Measurements from ENCODE around the gene PNPLA1. TPM values are rescaled to one million over a fixed set of nuclear protein-coding genes. Genes with fewer than 3 reads are reported as not detected.

PNPLA1 gene
- total RNA-seq (2021; ENCODE audit: unreplicated experiment) (0.10 TPM), Bru-seq, nascent RNA (percentile 20 among the genes with signal in this experiment), BruChase-seq, experiment 1, labeled RNA remaining after a 6-hour chase (percentile 32 among the genes with signal in this experiment), BruChase-seq, experiment 2, labeled RNA remaining after a 2-hour chase (percentile 29 among the genes with signal in this experiment)
- 0.17 and 0.25 TPM in 2 replicates for polyA plus RNA-seq (2012)
- long read RNA-seq = 0 reads

- ChIA-PET RAD21 (ENCODE audit: low non-redundant PET in 1 of 2, low total read pairs in 2 of 2, uncharacterized antibody in 2 of 2, unreplicated experiment in 2 of 2) (no interaction called here), POLR2A (no interaction called here), CTCF (no interaction called here)
- intact Hi-C loops (cut with micrococcal nuclease) = no loop called here
- no peaks in the 10 kb centered on the region for H4K20me1 ChIP-seq (ENCODE audit: insufficient read depth)
- no TSS peak for BruUV-seq (replicated peaks)
- no peaks in the 10 kb centered on the region for H3K79me2 ChIP-seq (ENCODE audit: insufficient read depth, low read length)
- DNase-seq (ENCODE audit: low read depth, low spot score) (no peak), ATAC-seq (0 out of 2 replicates have a peak, but pooled peaks have one; percentile 25)
- H3K36me3 ChIP-seq (ENCODE audit: control insufficient read depth in 1 of 2, insufficient read depth in 2 of 2, low read length in 2 of 2) = no peaks in the 10 kb centered on the region
- no peak within 1 kb of the TSS for H3K4me3 ChIP-seq (replicated peaks in 1 of 2; ENCODE audit: low read depth in 1 of 2, low read length in 2 of 2)
- H3K4me1 ChIP-seq (ENCODE audit: control insufficient read depth in 1 of 2, insufficient read depth in 2 of 2, low read length in 2 of 2) = peaks cover 0 to 8% of the 10 kb centered on the region in 2 experiments; a peak in 1 of 4 replicates
- H3K4me2 ChIP-seq (ENCODE audit: low read length) = no peak within 1 kb of the TSS
- H3K27me3 ChIP-seq (ENCODE audit: insufficient read depth, low read length) = peaks cover 7% of the 10 kb centered on the region; the same call in 1 of the 2 replicates
- H2AFZ ChIP-seq (ENCODE audit: low read depth, low read length, poor library complexity, severe bottlenecking) = no peak within 1 kb of the TSS
- H3K27ac ChIP-seq (ENCODE audit: low read depth, low read length) = no peak within 1 kb of the TSS
- no peaks in the 10 kb centered on the region for H3K9me3 ChIP-seq (ENCODE audit: control insufficient read depth in 1 of 2, insufficient read depth in 1 of 2, low read depth in 1 of 2, low read length in 2 of 2)
- TF ChIP-seq, protein P1, sequence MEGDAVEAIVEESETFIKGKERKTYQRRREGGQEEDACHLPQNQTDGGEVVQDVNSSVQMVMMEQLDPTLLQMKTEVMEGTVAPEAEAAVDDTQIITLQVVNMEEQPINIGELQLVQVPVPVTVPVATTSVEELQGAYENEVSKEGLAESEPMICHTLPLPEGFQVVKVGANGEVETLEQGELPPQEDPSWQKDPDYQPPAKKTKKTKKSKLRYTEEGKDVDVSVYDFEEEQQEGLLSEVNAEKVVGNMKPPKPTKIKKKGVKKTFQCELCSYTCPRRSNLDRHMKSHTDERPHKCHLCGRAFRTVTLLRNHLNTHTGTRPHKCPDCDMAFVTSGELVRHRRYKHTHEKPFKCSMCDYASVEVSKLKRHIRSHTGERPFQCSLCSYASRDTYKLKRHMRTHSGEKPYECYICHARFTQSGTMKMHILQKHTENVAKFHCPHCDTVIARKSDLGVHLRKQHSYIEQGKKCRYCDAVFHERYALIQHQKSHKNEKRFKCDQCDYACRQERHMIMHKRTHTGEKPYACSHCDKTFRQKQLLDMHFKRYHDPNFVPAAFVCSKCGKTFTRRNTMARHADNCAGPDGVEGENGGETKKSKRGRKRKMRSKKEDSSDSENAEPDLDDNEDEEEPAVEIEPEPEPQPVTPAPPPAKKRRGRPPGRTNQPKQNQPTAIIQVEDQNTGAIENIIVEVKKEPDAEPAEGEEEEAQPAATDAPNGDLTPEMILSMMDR (IDR thresholded peaks at IDR 0.05 in 2 of 3, conservative IDR thresholded peaks at IDR 0.05 in 1 of 3; ENCODE audit: borderline replicate concordance in 1 of 3, insufficient read depth in 1 of 3, low read depth in 2 of 3, low read length in 2 of 3) = no peak
- TF ChIP-seq CEBPB (IDR thresholded peaks at IDR 0.05; ENCODE audit: low read depth) = no peak
- TF ChIP-seq MAX (IDR thresholded peaks at IDR 0.05) = no peak
- no peak for TF ChIP-seq FOSL1 (IDR thresholded peaks at IDR 0.05; ENCODE audit: low read depth)
- no peak for TF ChIP-seq EZH2 (IDR thresholded peaks at IDR 0.05)
- TF ChIP-seq SIN3A (IDR thresholded peaks at IDR 0.05; ENCODE audit: low read depth) = no peak
- TF ChIP-seq SRF (IDR thresholded peaks at IDR 0.05; ENCODE audit: low read depth) = no peak
- no peak for TF ChIP-seq YY1 (IDR thresholded peaks at IDR 0.05; ENCODE audit: extremely low read depth, insufficient replicate concordance, low read depth, low read length)
- no peak for TF ChIP-seq ELF1 (IDR thresholded peaks at IDR 0.05; ENCODE audit: borderline replicate concordance, low read depth)
- TF ChIP-seq POLR2A (IDR thresholded peaks at IDR 0.05; ENCODE audit: borderline replicate concordance, extremely low read depth, insufficient read depth, insufficient read length) = no peak
- TF ChIP-seq, protein P2, sequence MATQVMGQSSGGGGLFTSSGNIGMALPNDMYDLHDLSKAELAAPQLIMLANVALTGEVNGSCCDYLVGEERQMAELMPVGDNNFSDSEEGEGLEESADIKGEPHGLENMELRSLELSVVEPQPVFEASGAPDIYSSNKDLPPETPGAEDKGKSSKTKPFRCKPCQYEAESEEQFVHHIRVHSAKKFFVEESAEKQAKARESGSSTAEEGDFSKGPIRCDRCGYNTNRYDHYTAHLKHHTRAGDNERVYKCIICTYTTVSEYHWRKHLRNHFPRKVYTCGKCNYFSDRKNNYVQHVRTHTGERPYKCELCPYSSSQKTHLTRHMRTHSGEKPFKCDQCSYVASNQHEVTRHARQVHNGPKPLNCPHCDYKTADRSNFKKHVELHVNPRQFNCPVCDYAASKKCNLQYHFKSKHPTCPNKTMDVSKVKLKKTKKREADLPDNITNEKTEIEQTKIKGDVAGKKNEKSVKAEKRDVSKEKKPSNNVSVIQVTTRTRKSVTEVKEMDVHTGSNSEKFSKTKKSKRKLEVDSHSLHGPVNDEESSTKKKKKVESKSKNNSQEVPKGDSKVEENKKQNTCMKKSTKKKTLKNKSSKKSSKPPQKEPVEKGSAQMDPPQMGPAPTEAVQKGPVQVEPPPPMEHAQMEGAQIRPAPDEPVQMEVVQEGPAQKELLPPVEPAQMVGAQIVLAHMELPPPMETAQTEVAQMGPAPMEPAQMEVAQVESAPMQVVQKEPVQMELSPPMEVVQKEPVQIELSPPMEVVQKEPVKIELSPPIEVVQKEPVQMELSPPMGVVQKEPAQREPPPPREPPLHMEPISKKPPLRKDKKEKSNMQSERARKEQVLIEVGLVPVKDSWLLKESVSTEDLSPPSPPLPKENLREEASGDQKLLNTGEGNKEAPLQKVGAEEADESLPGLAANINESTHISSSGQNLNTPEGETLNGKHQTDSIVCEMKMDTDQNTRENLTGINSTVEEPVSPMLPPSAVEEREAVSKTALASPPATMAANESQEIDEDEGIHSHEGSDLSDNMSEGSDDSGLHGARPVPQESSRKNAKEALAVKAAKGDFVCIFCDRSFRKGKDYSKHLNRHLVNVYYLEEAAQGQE (IDR thresholded peaks at IDR 0.05; ENCODE audit: low read depth) = no peak
- no peak for TF ChIP-seq EZH2phosphoT487 (IDR thresholded peaks at IDR 0.05; ENCODE audit: borderline replicate concordance)
- TF ChIP-seq EGR1 (IDR thresholded peaks at IDR 0.05; ENCODE audit: low read depth) = no peak
- TF ChIP-seq SP1 (IDR thresholded peaks at IDR 0.05; ENCODE audit: low read depth) = no peak
- TF ChIP-seq JUND (IDR thresholded peaks at IDR 0.05) = no peak
- no peak for TF ChIP-seq CBX3 (IDR thresholded peaks at IDR 0.05; ENCODE audit: low read depth)
- TF ChIP-seq POLR2AphosphoS5 (IDR thresholded peaks at IDR 0.05; ENCODE audit: low read depth, low read length) = no peak
- TF ChIP-seq ZNF274 (IDR thresholded peaks at IDR 0.05; ENCODE audit: low read depth, low read length) = no peak
- TF ChIP-seq ZFX (IDR thresholded peaks at IDR 0.05) = no peak
- no peak for TF ChIP-seq RAD21 (IDR thresholded peaks at IDR 0.05; ENCODE audit: low read depth)
- H3K9me2 ChIP-seq (ENCODE audit: insufficient read depth) = no peaks in the 10 kb centered on the region
- no peak within 1 kb of the TSS for H3K9ac ChIP-seq (ENCODE audit: low read length)
Measured at GRCh38 chr6:36269834-36270705, at the start of gene PNPLA1. Gene PNPLA1 (plus strand): TSS chr6:36270060. CDS start chr6:36270460, 400 bp downstream.

Data from HCT116 (cell line).